HG02798 (cell line): ENCODE results near the gene CYB5A.

Source experiments
- ATAC-seq: cut with Tn5 transposase; IDR thresholded peaks from one replicate; pipeline ENCODE4 v1.9.1; 2021; ENCODE audit warnings: mild to moderate bottlenecking; ENCODE audit not compliant: unreplicated experiment, poor library complexity

Gene CYB5A

GRCh38 chr18:74225193-74225840 is 66.4 kb downstream of the CYB5A start:
- ATAC-seq, result no peak

DNA sequence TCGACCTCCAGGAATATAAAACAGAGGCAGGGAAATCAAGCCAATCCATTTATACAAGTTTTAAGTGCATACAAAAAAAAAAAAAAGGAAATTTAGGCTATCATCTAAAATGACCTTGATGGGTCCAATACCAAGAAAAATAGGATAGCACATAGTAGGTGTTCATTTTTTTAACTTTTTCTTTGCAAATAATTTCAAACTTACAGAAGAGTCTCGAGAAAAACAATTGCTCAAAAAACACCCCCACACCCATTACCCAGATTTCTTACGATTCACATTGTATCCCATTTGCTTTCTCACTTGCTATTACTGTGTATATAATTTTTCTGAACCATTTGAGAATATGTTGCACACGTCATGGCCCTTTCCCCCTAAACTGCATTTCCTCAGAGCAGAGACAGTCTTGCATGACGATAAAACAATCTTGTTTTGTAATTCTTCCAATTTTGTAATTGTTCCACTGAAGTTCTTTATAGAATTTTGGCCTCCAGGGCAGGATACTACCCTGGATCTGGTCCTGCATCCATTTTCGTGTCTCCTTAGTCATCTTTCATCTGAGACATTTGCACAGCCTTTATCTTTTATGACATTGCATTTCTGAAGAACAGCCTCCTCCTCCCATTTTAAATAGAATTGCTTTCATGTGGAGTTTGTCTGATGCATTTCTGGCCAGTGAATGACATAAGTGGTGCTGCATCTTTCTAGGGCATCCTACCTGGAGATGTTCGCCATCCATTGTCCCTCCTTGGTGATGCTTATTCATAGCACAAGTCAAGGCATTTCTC is 68.9 kb downstream of the CYB5A start:
- no peak for ATAC-seq

- ATAC-seq, result no peak
Measured at GRCh38 chr18:74221081-74221480, 70.7 kb downstream of the CYB5A start.

GRCh38 chr18:74219056-74219455 is 72.7 kb downstream of the CYB5A start:
- ATAC-seq, result no peak

- no peak for ATAC-seq
Measured at GRCh38 chr18:74217476-74218143, 74.2 kb downstream of the CYB5A start.

DNA sequence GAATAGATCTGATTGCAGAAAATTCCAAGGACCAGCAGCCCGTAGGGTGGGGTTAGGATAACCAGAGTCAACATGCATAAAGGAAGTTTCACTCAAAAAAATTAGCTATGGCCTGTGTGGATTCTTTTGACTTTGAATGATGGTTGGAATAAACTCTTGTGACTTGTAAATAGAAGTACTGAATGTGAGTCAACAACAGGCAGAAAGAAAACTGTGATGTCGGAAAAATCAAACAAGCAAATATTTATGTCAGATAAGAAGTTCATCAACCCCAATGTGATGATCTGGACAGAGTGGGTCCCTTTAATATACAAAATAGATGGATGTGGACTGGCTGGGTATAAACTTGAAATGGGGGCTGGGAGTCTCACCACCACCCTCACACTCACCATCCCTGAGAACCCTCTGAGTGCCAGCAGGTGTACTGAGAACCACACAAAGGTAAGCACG is 75.1 kb downstream of the CYB5A start:
- ATAC-seq, result no peak

GRCh38 chr18:74215863-74216262 is 75.9 kb downstream of the CYB5A start:
- ATAC-seq, result no peak

GRCh38 chr18:74213429-74213828 is 78.3 kb downstream of the CYB5A start:
- ATAC-seq, result no peak

DNA sequence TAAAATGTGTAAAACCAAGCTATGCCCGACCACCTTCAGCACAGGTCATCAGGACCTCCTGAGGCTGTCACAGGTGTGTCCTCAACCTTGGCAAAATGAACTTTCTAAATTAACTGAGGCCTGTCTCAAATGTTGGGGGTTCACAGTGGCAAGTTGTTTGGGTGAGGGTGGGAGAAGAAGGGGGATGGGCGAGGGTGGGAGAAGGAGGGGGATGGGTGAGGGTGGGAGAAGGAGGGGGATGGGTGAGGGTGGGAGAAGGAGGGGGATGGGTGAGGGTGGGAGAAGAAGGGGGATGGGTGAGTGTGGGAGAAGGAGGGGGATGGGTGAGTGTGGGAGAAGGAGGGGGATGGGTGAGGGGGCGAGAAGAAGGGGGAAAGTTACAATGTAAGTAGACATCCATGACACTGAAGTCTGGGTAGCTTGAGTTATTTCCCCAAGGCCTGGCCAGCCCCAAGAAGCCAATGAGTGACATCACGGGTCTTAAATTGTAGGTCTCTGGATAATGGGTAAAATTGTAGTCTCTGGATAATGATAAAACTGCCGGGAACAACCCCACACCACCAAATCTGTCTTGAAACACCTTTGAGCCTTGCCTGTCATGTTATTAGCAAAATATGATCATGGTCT is 87.1 kb downstream of the CYB5A start:
- no peak for ATAC-seq

DNA sequence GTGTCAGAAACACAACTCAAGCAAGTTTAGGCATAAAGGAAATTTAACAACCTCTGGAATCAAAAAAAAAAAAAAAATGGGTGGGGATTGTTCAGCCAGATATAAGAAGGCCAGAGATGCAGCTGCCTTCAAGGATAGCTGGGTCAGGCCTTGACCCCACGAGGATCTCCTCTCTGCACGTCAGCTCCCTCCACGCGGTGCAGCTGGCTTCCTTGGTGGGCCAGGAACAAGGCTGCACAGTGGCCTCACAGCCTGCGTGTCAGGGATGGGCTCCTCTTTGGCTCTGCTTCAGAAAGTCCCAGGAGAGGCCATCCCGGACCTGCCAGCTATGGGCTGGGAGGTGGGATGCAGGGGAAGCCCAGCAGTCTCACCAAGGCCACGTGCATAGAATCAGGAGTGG is 88.0 kb downstream of the CYB5A start:
- no peak for ATAC-seq
